GM23338 (cell line): ENCODE data around the gene DAND5. TPM values are rescaled to one million over a fixed set of nuclear protein-coding genes. Genes with fewer than 3 reads are reported as not detected.

ENCODE experiments used
- ATAC-seq: fragments of 200-7000 bp; cut with Tn5 transposase; 3 replicates; pipeline ENCODE4 v1.9.1; 2020
- DNase-seq: peaks from one replicate; pipeline ENCODE4 v3.0.0-alpha.2; 2015; ENCODE audit warnings: low spot score
- H2AFZ ChIP-seq: fragments of 200-600 bp; sonication (generic); 2 replicates; pipeline ENCODE4 v1.8.0; 2016; ENCODE audit warnings: antibody characterized with exemption, mild to moderate bottlenecking, moderate library complexity
- H3F3A ChIP-seq: fragments of 200-600 bp; sonication (generic); replicated peaks from 2 replicates; pipeline ENCODE4 v1.8.0; 2017; ENCODE audit warnings: antibody characterized with exemption, mixed run types, low read depth
- H3K27ac ChIP-seq: fragments of 200-600 bp; sonication (generic); 2 replicates; pipeline ENCODE4 v1.6.1; 2016; ENCODE audit warnings: low read depth
- H3K27me3 ChIP-seq: fragments of 200-600 bp; sonication (generic); 2 replicates; pipeline ENCODE4 v1.8.0; 2016; ENCODE audit warnings: mild to moderate bottlenecking, mixed run types, moderate library complexity; ENCODE audit not compliant: insufficient read depth
- H3K36me3 ChIP-seq: fragments of 200-600 bp; sonication (generic); 2 replicates; pipeline ENCODE4 v1.8.0; 2016; ENCODE audit warnings: mild to moderate bottlenecking; ENCODE audit not compliant: insufficient read depth
- H3K4me1 ChIP-seq: fragments of 200-600 bp; sonication (generic); 2 replicates; pipeline ENCODE4 v1.8.0; 2016; ENCODE audit warnings: mild to moderate bottlenecking, moderate library complexity; ENCODE audit not compliant: insufficient read depth
- H3K4me2 ChIP-seq: fragments of 200-600 bp; sonication (generic); 2 replicates; pipeline ENCODE4 v1.7.1; 2017; ENCODE audit warnings: mixed run types
- H3K4me3 ChIP-seq: fragments of 200-600 bp; sonication (generic); 2 replicates; pipeline ENCODE4 v1.6.1; 2016; ENCODE audit warnings: mixed run types
- H3K79me2 ChIP-seq: fragments of 200-600 bp; sonication (generic); replicated peaks from 2 replicates; pipeline ENCODE4 v1.8.0; 2017; ENCODE audit warnings: mild to moderate bottlenecking; ENCODE audit not compliant: insufficient read depth
- H3K9me2 ChIP-seq: fragments of 200-600 bp; sonication (generic); 2 replicates; pipeline ENCODE4 v1.8.0; 2017; ENCODE audit not compliant: insufficient read depth
- H4K20me1 ChIP-seq: fragments of 200-600 bp; sonication (generic); replicated peaks from 2 replicates; pipeline ENCODE4 v1.8.0; 2017; ENCODE audit warnings: mild to moderate bottlenecking; ENCODE audit not compliant: insufficient read depth
- H3K27ac Mint-ChIP-seq: 2 replicates; pipeline ENCODE4 v1.8.0; 2020; ENCODE audit warnings: inconsistent platforms, mild to moderate bottlenecking, moderate library complexity, mixed read lengths
- H3K27me3 Mint-ChIP-seq: 3 replicates; pipeline ENCODE4 v1.8.0; 2022; ENCODE audit warnings: low read depth, mild to moderate bottlenecking, moderate library complexity, mixed read lengths, inconsistent platforms; ENCODE audit not compliant: insufficient read depth, poor library complexity
- H3K36me3 Mint-ChIP-seq: 3 replicates; pipeline ENCODE4 v1.8.0; 2021; ENCODE audit warnings: low read depth, mild to moderate bottlenecking, inconsistent platforms, moderate library complexity, mixed read lengths
- H3K4me1 Mint-ChIP-seq: 3 replicates; pipeline ENCODE4 v1.8.0; 2020; ENCODE audit warnings: mild to moderate bottlenecking, inconsistent platforms, mixed read lengths
- H3K4me3 Mint-ChIP-seq: 3 replicates; pipeline ENCODE4 v1.8.0; 2021; ENCODE audit warnings: moderate library complexity, mild to moderate bottlenecking, inconsistent platforms, mixed read lengths
- H3K9me3 Mint-ChIP-seq: 3 replicates; pipeline ENCODE4 v1.8.0; 2020; ENCODE audit warnings: moderate library complexity, mild to moderate bottlenecking, inconsistent platforms, mixed read lengths
- CREB1 ChIP-seq: fragments of 250-450 bp; sonication (Bioruptor Pico); IDR thresholded peaks from 2 replicates; pipeline ENCODE4 v1.5.0; 2020; ENCODE audit warnings: low read depth, mild to moderate bottlenecking, moderate library complexity
- CTCF ChIP-seq, 2 experiments: fragments of 200-600 bp in 1 of 2; sonication (generic) in 1 of 2; conservative IDR thresholded peaks; 2 replicates each; pipeline versions ENCODE4 v1.5.1 to v1.6.1; 2016 to 2017; ENCODE audit warnings: antibody characterized with exemption in 2 of 2, low read depth in 2 of 2, mild to moderate bottlenecking in 2 of 2, moderate library complexity in 1 of 2
- ETS1 ChIP-seq: IDR thresholded peaks from 2 replicates; pipeline ENCODE4 v1.6.1; 2016; ENCODE audit warnings: antibody characterized with exemption
- EZH2 ChIP-seq: fragments of 200-600 bp; sonication (generic); IDR thresholded peaks from one replicate; pipeline ENCODE4 v1.8.0; 2017; ENCODE audit warnings: antibody characterized with exemption, mild to moderate bottlenecking, low read depth; ENCODE audit not compliant: unreplicated experiment
- EZH2phosphoT487 ChIP-seq: fragments of 200-600 bp; sonication (generic); IDR thresholded peaks from one replicate; pipeline ENCODE4 v1.8.1; 2018; ENCODE audit warnings: antibody characterized with exemption; ENCODE audit not compliant: unreplicated experiment
- JUNB ChIP-seq: IDR thresholded peaks from one replicate; pipeline ENCODE4 v1.6.1; 2016; ENCODE audit warnings: antibody characterized with exemption; ENCODE audit not compliant: unreplicated experiment
- NANOG ChIP-seq: IDR thresholded peaks from 2 replicates; pipeline ENCODE4 v1.6.1; 2016; ENCODE audit warnings: antibody characterized with exemption, borderline replicate concordance
- POLR2AphosphoS5 ChIP-seq: IDR thresholded peaks from 2 replicates; pipeline ENCODE4 v1.6.1; 2016; ENCODE audit warnings: antibody characterized with exemption, low read depth
- REST ChIP-seq: IDR thresholded peaks from one replicate; pipeline ENCODE4 v1.6.1; 2018; ENCODE audit warnings: antibody characterized with exemption; ENCODE audit not compliant: unreplicated experiment
- STAT1 ChIP-seq: IDR thresholded peaks from one replicate; pipeline ENCODE4 v1.6.1; 2016; ENCODE audit warnings: antibody characterized with exemption; ENCODE audit not compliant: unreplicated experiment
- ZNF114 ChIP-seq: fragments of 250-450 bp; sonication (Bioruptor Pico); IDR thresholded peaks from 2 replicates; pipeline ENCODE4 v1.5.0; 2020; ENCODE audit warnings: mild to moderate bottlenecking, moderate library complexity
- polyA plus RNA-seq: library from polyadenylated mRNA; unstranded; fragments of >200 nt; fragmentation: Nextera tagmentation; extraction: Ambion mirVana; gene quantifications from 2 replicates; pipeline ENCODE4 v1.2.1, GENCODE V29; 2016
- total RNA-seq: library from RNA; depleted of rRNA; stranded (reverse); fragments of >200 nt; shearing (Covaris generic); gene quantifications from 2 replicates; pipeline ENCODE4 v1.2.3, GENCODE V29; 2014

DAND5 gene
- total and polyA plus RNA-seq, 2 experiments from 2014 or later = 0.18 to 0.28 TPM

GRCh38 chr19:12995596-12996405, 26.4 kb downstream of the DAND5 start:
- ATAC-seq = peak; percentile 20
- DNase-seq = no peak
- Histone ChIP-seq H2AFZ (peak overlapping the region; percentile 92), H3K4me2 (peak overlapping the region; percentile 81), H3K27ac (no peak overlapping the region), H3F3A (peaks cover 8% of the 10 kb centered on the region; the same call in 1 of the 2 replicates), H3K27me3 (peaks cover 94% of the 10 kb centered on the region), H3K79me2 (no peaks in the 10 kb centered on the region), H3K4me1 (no peaks in the 10 kb centered on the region), H3K4me3 (peak overlapping the region; percentile 49), H3K36me3 (no peaks in the 10 kb centered on the region), H4K20me1 (no peaks in the 10 kb centered on the region; the same call in 1 of the 2 replicates), H3K9me2 (no peaks in the 10 kb centered on the region)
- TF ChIP-seq REST = no peak
- TF ChIP-seq EZH2 = peak; percentile 83
- TF ChIP-seq EZH2phosphoT487 = peak; percentile 38
- peaks cover 89% of the 10 kb centered on the region for H3K27me3 Mint-ChIP-seq
- H3K36me3 Mint-ChIP-seq = peaks cover 4% of the 10 kb centered on the region; the same call in 2 of the 3 replicates
- H3K27ac Mint-ChIP-seq = no peak overlapping the region
- H3K4me3 Mint-ChIP-seq = peak overlapping the region; percentile 66
- H3K4me1 Mint-ChIP-seq = peaks cover 5% of the 10 kb centered on the region
- peaks cover 5% of the 10 kb centered on the region; the same call in 1 of the 3 replicates for H3K9me3 Mint-ChIP-seq

- peak overlapping the region; percentile 49 for H3K4me3 ChIP-seq
- H3K79me2 ChIP-seq = no peaks in the 10 kb centered on the region
- no peaks in the 10 kb centered on the region for H3K36me3 ChIP-seq
- Mint-ChIP-seq H3K36me3 (peaks cover 4% of the 10 kb centered on the region; the same call in 2 of the 3 replicates), H3K4me1 (peaks cover 5% of the 10 kb centered on the region), H3K27me3 (peaks cover 86% of the 10 kb centered on the region), H3K27ac (no peak overlapping the region), H3K4me3 (peak overlapping the region; percentile 21; the same call in 2 of the 3 replicates), H3K9me3 (peaks cover 5% of the 10 kb centered on the region; the same call in 1 of the 3 replicates)
- H3K4me1 ChIP-seq = no peaks in the 10 kb centered on the region
- no peak for TF ChIP-seq ETS1
- TF ChIP-seq NANOG = no peak
- TF ChIP-seq ZNF114 (CRISPR knock-in tag) = no peak
- peak; percentile 22 for TF ChIP-seq EZH2phosphoT487
- TF ChIP-seq POLR2AphosphoS5 = no peak
- TF ChIP-seq REST = no peak
- no peak for TF ChIP-seq JUNB
- TF ChIP-seq EZH2 = peak; percentile 87
- TF ChIP-seq CTCF (conservative IDR thresholded peaks at IDR 0.05; ENCODE audit: low read depth in 2 of 2) = peak in 1 of 2 experiments; percentile 36; a peak in 2 of 4 replicates
- no peak for TF ChIP-seq STAT1
- no peak for TF ChIP-seq CREB1 (CRISPR knock-in tag)
- H2AFZ ChIP-seq = peak overlapping the region; percentile 92
- no peaks in the 10 kb centered on the region for H3K9me2 ChIP-seq
- DNase-seq = peak; percentile 75
- no peaks in the 10 kb centered on the region; the same call in 1 of the 2 replicates for H4K20me1 ChIP-seq
- H3F3A ChIP-seq = peaks cover 8% of the 10 kb centered on the region; the same call in 1 of the 2 replicates
- peak; percentile 86 for ATAC-seq
- no peak overlapping the region for H3K27ac ChIP-seq
- H3K4me2 ChIP-seq = peak overlapping the region; percentile 81
- H3K27me3 ChIP-seq = peaks cover 88% of the 10 kb centered on the region
Observed at GRCh38 chr19:12996406-12997094, 27.2 kb downstream of the DAND5 start.
